Measurements from ENCODE around the gene FUT1. TPM values are rescaled to one million over a fixed set of nuclear protein-coding genes. Genes with fewer than 3 reads are reported as not detected.
"Not testable (repeated sequence)": the region's sequence is repeated elsewhere in the genome, so short reads cannot be mapped to it uniquely, and the experiment has no call there.

FUT1 gene
- 1.8 TPM for total RNA-seq
- long read RNA-seq, partial matches to known transcripts = 1 of 4 reads
- long read RNA-seq, other reads (novel, unspliced or antisense) = 2 of 4 reads

GRCh38 chr19:48752496-48753365 is at the start of gene FUT1:
FUT1 (minus strand) TSS chr19:48752641; CDS start chr19:48751281, 1,360 bp downstream.
- peak; percentile 82 for DNase-seq
- peak; percentile 79 for ATAC-seq (ENCODE audit: poor library complexity)
- intact Hi-C loops (cut with DNase I) = no loop called here

- DNase-seq (no peak), ATAC-seq (ENCODE audit: poor library complexity) (no peak)
- intact Hi-C loops (cut with DNase I) = loop anchor here (10.0 kb wide), 1 partner anchor 175 kb away; no protein-coding TSS in a partner anchor
These were observed 47.2 kb upstream of the FUT1 start for GRCh38 chr19:48799358-48800300.

GRCh38 chr19:48798937-48799336 is 46.5 kb upstream of the FUT1 start:
- DNase-seq (no peak), ATAC-seq (ENCODE audit: poor library complexity) (no peak)
- intact Hi-C loops (cut with DNase I) = no loop called here

- ATAC-seq (ENCODE audit: poor library complexity) (no peak), DNase-seq (no peak)
- intact Hi-C loops (cut with DNase I) = no loop called here
These were observed 44.7 kb upstream of the FUT1 start for GRCh38 chr19:48797103-48797502.

GRCh38 chr19:48796298-48797083 is 44.0 kb upstream of the FUT1 start:
- intact Hi-C loops (cut with DNase I) = no loop called here
- DNase-seq = no peak
- no peak for ATAC-seq (ENCODE audit: poor library complexity)

- ATAC-seq (ENCODE audit: poor library complexity) (peak; percentile 54), DNase-seq (no peak)
- intact Hi-C loops (cut with DNase I) = no loop called here
These were observed 43.2 kb upstream of the FUT1 start for GRCh38 chr19:48795685-48796070.

GRCh38 chr19:48795055-48795684 is 42.7 kb upstream of the FUT1 start:
- ATAC-seq (ENCODE audit: poor library complexity) = peak; percentile 99

GRCh38 chr19:48794291-48794690 is 41.9 kb upstream of the FUT1 start:
- intact Hi-C loops (cut with DNase I) = loop anchor here (1.0 kb wide), 1 partner anchor 42 kb away; the partner anchor contains the start of gene HSD17B14
- ATAC-seq (ENCODE audit: poor library complexity) (no peak), DNase-seq (no peak)

More at GRCh38 chr19:48795055-48795684, 42.7 kb upstream of the FUT1 start:
- intact Hi-C loops (cut with DNase I) = no loop called here
- DNase-seq = peak; percentile 94

- no peak for ATAC-seq (ENCODE audit: poor library complexity)
- intact Hi-C loops (cut with DNase I) = no loop called here
- DNase-seq = no peak
These were observed 40.8 kb upstream of the FUT1 start for GRCh38 chr19:48793271-48793670.

GRCh38 chr19:48787331-48787730 is 34.9 kb upstream of the FUT1 start:
- ATAC-seq (ENCODE audit: poor library complexity) = not testable (repeated sequence)
- intact Hi-C loops (cut with DNase I) = loop anchor here (10.0 kb wide), 1 partner anchor 113 kb away; the partner anchor contains the start of gene NTN5

GRCh38 chr19:48786422-48786821 is 34.0 kb upstream of the FUT1 start:
- DNase-seq; ATAC-seq (ENCODE audit: poor library complexity): not testable (repeated sequence)

More at GRCh38 chr19:48787331-48787730, 34.9 kb upstream of the FUT1 start:
- DNase-seq = not testable (repeated sequence)

GRCh38 chr19:48784527-48784926 is 32.1 kb upstream of the FUT1 start:
- intact Hi-C loops (cut with DNase I) = loop anchor here (10.0 kb wide), 1 partner anchor 110 kb away; the partner anchor contains the start of gene NTN5
- DNase-seq (no peak), ATAC-seq (ENCODE audit: poor library complexity) (no peak)

More at GRCh38 chr19:48786422-48786821, 34.0 kb upstream of the FUT1 start:
- intact Hi-C loops (cut with DNase I) = loop anchor here (10.0 kb wide), 1 partner anchor 112 kb away; the partner anchor contains the start of gene NTN5

- DNase-seq = no peak
- intact Hi-C loops (cut with DNase I) = loop anchor here (10.0 kb wide), 1 partner anchor 106 kb away; the partner anchor contains the start of gene NTN5
- no peak for ATAC-seq (ENCODE audit: poor library complexity)
These were observed 28.4 kb upstream of the FUT1 start for GRCh38 chr19:48780631-48781391.

GRCh38 chr19:48779636-48780035 is 27.2 kb upstream of the FUT1 start:
- intact Hi-C loops (cut with DNase I) = loop anchor here (10.0 kb wide), 1 partner anchor 105 kb away; the partner anchor contains the start of gene NTN5
- no peak for ATAC-seq (ENCODE audit: poor library complexity)

GRCh38 chr19:48777720-48778119 is 25.3 kb upstream of the FUT1 start:
- ATAC-seq (ENCODE audit: poor library complexity) (no peak), DNase-seq (no peak)
- intact Hi-C loops (cut with DNase I) = no loop called here

More at GRCh38 chr19:48779636-48780035, 27.2 kb upstream of the FUT1 start:
- no peak for DNase-seq

- intact Hi-C loops (cut with DNase I) = no loop called here
- ATAC-seq (ENCODE audit: poor library complexity) = no peak
- DNase-seq = no peak
These were observed 24.7 kb upstream of the FUT1 start for GRCh38 chr19:48777139-48777538.
